Measurements from ENCODE around the gene ITGAD.
A peak's percentile ranks its signal among the peaks of the same experiment; 100 is the strongest.

The ITGAD gene

DNA sequence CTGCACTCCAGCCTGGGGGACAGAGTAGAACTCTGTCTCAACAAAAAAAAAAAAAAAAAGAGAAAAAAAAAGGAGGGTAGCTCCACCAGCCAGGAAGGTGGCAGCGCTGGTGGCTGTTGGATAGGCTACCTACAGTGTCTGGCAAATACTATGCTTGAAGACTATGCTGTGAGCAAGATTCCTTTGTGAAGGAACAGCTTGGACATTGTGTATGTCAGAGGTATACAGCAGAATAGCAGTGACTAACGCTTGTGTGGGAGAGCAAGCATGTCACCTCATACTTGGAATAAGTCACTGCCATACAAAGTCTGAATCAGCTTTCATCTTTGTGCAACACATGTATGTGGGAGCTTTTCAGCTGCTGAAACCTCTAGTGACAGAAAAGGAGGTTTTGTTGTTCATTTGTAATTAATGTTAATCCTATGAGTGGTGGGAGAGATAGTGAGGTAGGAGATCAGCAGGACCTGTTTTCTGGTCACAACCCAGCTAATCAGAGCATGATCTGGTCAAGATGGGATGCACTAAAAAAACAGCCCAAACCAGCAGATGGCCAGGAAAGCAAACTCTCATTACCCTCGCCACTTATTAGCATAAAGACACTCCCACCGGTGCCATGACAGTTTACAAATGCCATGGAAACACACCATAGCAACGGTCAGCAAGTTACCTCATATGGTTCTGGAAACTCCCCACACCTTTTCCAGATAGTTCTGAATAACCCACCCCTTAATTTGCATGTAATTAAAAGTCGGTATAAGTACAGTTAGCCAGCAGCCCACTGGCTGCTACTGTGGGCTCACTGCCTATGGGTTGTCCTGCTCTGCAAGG is 6.8 kb upstream of the ITGAD start:
- H3K9me3 ChIP-seq (ENCODE audit: control insufficient read depth, low read length), result no peaks in the 10 kb centered on the region
- H3K4me1 ChIP-seq (ENCODE audit: control insufficient read depth, insufficient read depth, low read length, poor library complexity, severe bottlenecking), result no peaks in the 10 kb centered on the region
- WGBS, 2 experiments (ENCODE audit: insufficient coverage in 2 of 2), result 65 to 77% methylated on average over 3 to 6 of the region's 6 CpGs
- peak overlapping the region; percentile 45 for H3K27ac ChIP-seq (ENCODE audit: low read depth, low read length, severe bottlenecking)
- H3K4me3 ChIP-seq (ENCODE audit: extremely low read depth, insufficient read depth, low read length, poor library complexity, severe bottlenecking), result no peak overlapping the region
- no peaks in the 10 kb centered on the region for H3K36me3 ChIP-seq (ENCODE audit: control insufficient read depth, insufficient read depth, low read length)

DNA sequence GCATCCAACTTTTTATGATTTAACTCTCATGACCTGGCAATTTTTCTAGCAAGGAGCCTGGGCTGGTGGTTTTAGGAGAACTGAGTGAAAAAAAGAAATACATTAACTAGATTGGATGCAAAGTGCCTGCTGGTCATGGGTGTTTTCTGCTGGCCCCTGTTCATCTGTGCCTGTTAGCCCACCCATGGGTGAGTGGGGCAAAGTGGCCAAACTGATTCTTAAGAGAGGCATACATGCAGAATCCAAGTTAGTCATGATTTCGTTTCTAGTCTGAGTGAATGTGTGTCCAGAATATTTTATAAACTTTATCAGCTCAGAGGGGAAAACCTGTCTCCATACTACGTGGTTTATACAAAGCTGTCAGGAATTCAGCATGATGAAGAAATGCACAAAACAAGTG is 4.6 kb upstream of the ITGAD start:
- Histone ChIP-seq H3K4me1 (ENCODE audit: control insufficient read depth, insufficient read depth, low read length, poor library complexity, severe bottlenecking) (no peaks in the 10 kb centered on the region), H3K9me3 (ENCODE audit: control insufficient read depth, low read length) (no peaks in the 10 kb centered on the region), H3K27ac (ENCODE audit: low read depth, low read length, severe bottlenecking) (no peak overlapping the region), H3K4me3 (ENCODE audit: extremely low read depth, insufficient read depth, low read length, poor library complexity, severe bottlenecking) (no peak overlapping the region), H3K36me3 (ENCODE audit: control insufficient read depth, insufficient read depth, low read length) (no peaks in the 10 kb centered on the region)
- 89 to 100% methylated on average over 1 of the region's 2 CpGs for WGBS, 2 experiments (ENCODE audit: insufficient coverage in 2 of 2)

DNA sequence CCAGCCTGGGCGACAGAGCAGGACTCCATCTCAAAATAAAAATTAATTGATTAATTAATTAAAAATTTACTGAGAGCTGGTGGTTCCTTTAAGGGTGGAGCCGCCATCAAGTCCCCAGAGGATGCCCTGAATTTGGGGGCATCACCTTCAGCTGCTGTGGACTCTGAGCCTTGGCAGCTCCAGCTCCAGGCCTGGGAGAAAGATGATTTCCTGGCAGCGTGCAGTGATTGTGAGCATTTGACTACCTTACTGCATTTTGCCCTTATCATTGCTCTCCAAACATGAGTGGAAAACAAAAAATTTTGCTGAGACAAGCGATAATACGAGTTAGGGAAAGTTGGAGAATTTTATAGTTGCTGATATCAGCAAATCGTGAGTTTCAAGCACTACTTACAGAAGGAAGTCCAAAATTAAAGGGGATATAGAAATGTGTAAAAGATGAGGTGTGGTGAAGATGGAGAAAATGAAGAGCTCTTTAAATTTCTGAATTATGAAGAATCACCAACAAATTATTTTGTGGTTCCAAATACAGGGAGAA is 2.6 kb upstream of the ITGAD start:
- no peaks in the 10 kb centered on the region for H3K9me3 ChIP-seq (ENCODE audit: control insufficient read depth, low read length)
- H3K27ac ChIP-seq (ENCODE audit: low read depth, low read length, severe bottlenecking), result no peak overlapping the region
- H3K4me1 ChIP-seq (ENCODE audit: control insufficient read depth, insufficient read depth, low read length, poor library complexity, severe bottlenecking), result no peaks in the 10 kb centered on the region
- H3K4me3 ChIP-seq (ENCODE audit: extremely low read depth, insufficient read depth, low read length, poor library complexity, severe bottlenecking), result no peak overlapping the region
- no peaks in the 10 kb centered on the region for H3K36me3 ChIP-seq (ENCODE audit: control insufficient read depth, insufficient read depth, low read length)
- WGBS, 2 experiments (ENCODE audit: insufficient coverage in 2 of 2), result 60 to 80% methylated on average over 2 to 4 of the region's 6 CpGs

DNA sequence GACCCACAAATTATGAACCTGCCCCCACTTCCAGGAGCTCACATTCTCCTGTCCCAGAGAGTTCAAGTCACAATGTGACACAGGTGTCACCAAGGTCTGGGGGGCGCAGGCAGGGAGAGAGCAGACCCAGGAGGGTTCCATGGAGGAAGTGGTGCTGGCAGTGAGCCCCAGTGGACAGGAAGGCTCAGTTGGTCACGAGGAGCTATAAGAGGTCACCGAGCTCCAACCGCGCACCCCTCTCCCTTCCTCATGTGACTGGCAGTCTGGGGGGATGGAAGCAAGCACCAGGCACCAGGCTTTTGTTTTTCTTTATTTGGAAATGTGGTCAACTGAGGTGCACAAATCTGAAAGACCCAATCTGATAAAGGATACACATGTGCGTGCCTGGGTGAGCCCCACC is 2.5 kb downstream of the ITGAD start:
- Histone ChIP-seq H3K27ac (ENCODE audit: low read depth, low read length, severe bottlenecking) (no peak overlapping the region), H3K4me3 (ENCODE audit: extremely low read depth, insufficient read depth, low read length, poor library complexity, severe bottlenecking) (no peak overlapping the region), H3K36me3 (ENCODE audit: control insufficient read depth, insufficient read depth, low read length) (no peaks in the 10 kb centered on the region), H3K4me1 (ENCODE audit: control insufficient read depth, insufficient read depth, low read length, poor library complexity, severe bottlenecking) (no peaks in the 10 kb centered on the region), H3K9me3 (ENCODE audit: control insufficient read depth, low read length) (peaks cover 4% of the 10 kb centered on the region)
- 86 to 90% methylated on average over 2 of the region's 6 CpGs for WGBS, 2 experiments (ENCODE audit: insufficient coverage in 2 of 2)

DNA sequence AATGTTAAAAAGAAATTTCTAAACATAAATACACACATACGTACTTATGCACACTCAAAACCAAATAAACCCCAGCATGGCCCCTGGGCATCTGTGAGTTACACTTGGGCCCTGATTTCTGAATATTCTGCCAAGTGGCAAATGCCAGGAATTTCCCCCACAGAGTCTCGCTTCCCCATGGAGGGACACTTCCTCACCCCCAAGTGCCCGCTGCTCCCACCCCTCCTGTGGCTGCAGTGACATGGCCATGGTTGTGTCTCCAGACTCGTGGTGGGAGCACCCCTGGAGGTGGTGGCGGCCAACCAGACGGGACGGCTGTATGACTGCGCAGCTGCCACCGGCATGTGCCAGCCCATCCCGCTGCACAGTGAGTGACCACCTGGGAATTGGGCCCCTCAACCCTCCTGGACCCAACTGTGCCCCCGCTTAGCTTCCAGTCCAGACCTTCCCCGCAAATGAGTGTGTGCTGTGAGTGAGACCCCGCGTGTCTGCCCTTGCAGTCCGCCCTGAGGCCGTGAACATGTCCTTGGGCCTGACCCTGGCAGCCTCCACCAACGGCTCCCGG is 4.0 kb downstream of the ITGAD start:
- no peak overlapping the region for H3K27ac ChIP-seq (ENCODE audit: low read depth, low read length, severe bottlenecking)
- H3K9me3 ChIP-seq (ENCODE audit: control insufficient read depth, low read length), result peaks cover 4% of the 10 kb centered on the region
- no peak overlapping the region for H3K4me3 ChIP-seq (ENCODE audit: extremely low read depth, insufficient read depth, low read length, poor library complexity, severe bottlenecking)
- H3K4me1 ChIP-seq (ENCODE audit: control insufficient read depth, insufficient read depth, low read length, poor library complexity, severe bottlenecking), result no peaks in the 10 kb centered on the region
- 89 to 92% methylated on average over 10 to 13 of the region's 18 CpGs for WGBS, 2 experiments (ENCODE audit: insufficient coverage in 2 of 2)
- no peaks in the 10 kb centered on the region for H3K36me3 ChIP-seq (ENCODE audit: control insufficient read depth, insufficient read depth, low read length)

DNA sequence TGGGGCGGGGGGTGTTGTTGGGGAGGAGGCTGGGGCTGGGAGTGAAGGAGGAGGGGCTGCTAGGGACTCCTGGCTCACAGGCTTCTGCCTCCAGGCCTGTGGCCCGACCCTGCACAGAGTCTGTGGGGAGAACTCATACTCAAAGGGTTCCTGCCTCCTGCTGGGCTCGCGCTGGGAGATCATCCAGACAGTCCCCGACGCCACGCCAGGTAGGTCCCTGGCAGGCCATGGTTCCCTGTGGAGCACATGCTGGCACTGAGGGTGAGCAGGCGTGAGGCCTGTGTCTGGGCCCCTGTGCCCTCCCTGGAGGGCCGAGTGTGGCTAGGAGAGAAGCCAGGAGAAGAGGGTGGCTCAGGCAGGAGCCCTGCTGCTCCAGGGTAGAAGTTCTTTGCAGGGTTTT is 4.6 kb downstream of the ITGAD start:
- WGBS, 2 experiments (ENCODE audit: insufficient coverage in 2 of 2), result 87 to 97% methylated on average over 5 to 8 of the region's 9 CpGs
- H3K27ac ChIP-seq (ENCODE audit: low read depth, low read length, severe bottlenecking), result no peak overlapping the region
- H3K4me3 ChIP-seq (ENCODE audit: extremely low read depth, insufficient read depth, low read length, poor library complexity, severe bottlenecking), result no peak overlapping the region
- no peaks in the 10 kb centered on the region for H3K36me3 ChIP-seq (ENCODE audit: control insufficient read depth, insufficient read depth, low read length)
- no peaks in the 10 kb centered on the region for H3K4me1 ChIP-seq (ENCODE audit: control insufficient read depth, insufficient read depth, low read length, poor library complexity, severe bottlenecking)
- peaks cover 4% of the 10 kb centered on the region for H3K9me3 ChIP-seq (ENCODE audit: control insufficient read depth, low read length)

DNA sequence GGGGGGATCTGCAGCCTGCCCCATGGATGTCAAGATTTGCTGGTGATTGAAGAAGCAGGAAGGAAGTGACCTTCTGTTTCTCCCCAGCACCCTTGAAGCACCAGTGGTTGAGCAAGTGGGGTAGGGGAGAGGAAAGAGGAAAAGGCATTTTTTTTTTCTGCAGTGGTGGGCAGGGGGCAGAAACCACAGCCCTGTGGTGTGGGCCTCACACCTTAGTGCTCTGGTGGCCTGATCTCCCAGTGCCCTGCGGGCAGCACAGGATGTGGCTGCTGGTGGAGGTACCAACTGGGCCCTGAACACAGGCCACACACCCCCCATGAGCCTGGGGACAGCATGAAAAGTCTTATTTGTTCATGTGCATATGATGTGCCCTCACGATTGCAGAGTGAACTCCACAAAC is 7.1 kb downstream of the ITGAD start:
- 79 to 91% methylated on average over 2 of the region's 2 CpGs for WGBS, 2 experiments (ENCODE audit: insufficient coverage in 2 of 2)
- Histone ChIP-seq H3K27ac (ENCODE audit: low read depth, low read length, severe bottlenecking) (no peak overlapping the region), H3K36me3 (ENCODE audit: control insufficient read depth, insufficient read depth, low read length) (no peaks in the 10 kb centered on the region), H3K9me3 (ENCODE audit: control insufficient read depth, low read length) (peaks cover 4% of the 10 kb centered on the region), H3K4me1 (ENCODE audit: control insufficient read depth, insufficient read depth, low read length, poor library complexity, severe bottlenecking) (no peaks in the 10 kb centered on the region), H3K4me3 (ENCODE audit: extremely low read depth, insufficient read depth, low read length, poor library complexity, severe bottlenecking) (no peak overlapping the region)

DNA sequence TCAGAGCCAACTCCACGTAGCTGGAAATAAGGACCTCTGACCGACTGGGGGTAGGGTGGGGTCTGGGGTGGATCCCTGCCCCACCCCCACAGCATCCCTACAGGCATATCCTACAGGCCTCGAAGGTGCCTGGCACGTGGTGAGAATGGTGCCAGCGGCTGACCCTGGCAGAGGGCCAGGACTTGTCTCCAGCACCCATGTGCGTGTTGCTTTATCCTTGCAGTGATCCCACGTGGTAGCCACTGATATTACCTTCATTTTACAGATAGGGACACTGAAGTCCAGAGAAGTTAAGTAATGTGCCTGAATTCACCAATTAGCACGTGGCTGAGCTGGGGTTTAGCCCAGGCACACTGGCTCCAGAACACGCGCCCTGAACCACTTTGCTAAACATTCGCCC is 8.3 kb downstream of the ITGAD start:
- Histone ChIP-seq H3K4me3 (ENCODE audit: extremely low read depth, insufficient read depth, low read length, poor library complexity, severe bottlenecking) (no peak overlapping the region), H3K4me1 (ENCODE audit: control insufficient read depth, insufficient read depth, low read length, poor library complexity, severe bottlenecking) (no peaks in the 10 kb centered on the region), H3K27ac (ENCODE audit: low read depth, low read length, severe bottlenecking) (no peak overlapping the region), H3K36me3 (ENCODE audit: control insufficient read depth, insufficient read depth, low read length) (no peaks in the 10 kb centered on the region), H3K9me3 (ENCODE audit: control insufficient read depth, low read length) (peaks cover 4% of the 10 kb centered on the region)
- WGBS, 2 experiments (ENCODE audit: insufficient coverage in 2 of 2), result 91 to 94% methylated on average over 5 to 8 of the region's 11 CpGs

DNA sequence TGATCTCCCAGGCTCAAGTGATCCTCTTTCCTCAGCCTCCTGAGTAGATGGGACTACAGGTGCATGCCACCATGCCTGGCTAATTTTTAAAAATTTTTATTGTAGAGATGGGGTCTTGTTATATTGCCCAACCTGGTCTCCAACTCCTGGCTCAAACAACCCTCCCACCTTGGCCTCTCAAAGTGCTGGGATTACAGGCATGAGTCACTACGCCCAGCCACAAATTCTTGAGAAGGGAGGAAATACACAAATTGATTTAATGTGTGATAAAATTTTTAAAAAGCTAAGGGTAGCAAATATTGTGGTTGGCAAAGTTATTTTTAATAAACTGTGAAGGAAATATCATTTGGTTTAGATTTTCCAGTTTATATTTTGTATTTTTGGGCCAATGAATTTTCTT is 9.6 kb downstream of the ITGAD start:
- no peaks in the 10 kb centered on the region for H3K36me3 ChIP-seq (ENCODE audit: control insufficient read depth, insufficient read depth, low read length)
- no peaks in the 10 kb centered on the region for H3K4me1 ChIP-seq (ENCODE audit: control insufficient read depth, insufficient read depth, low read length, poor library complexity, severe bottlenecking)
- H3K27ac ChIP-seq (ENCODE audit: low read depth, low read length, severe bottlenecking), result no peak overlapping the region
- H3K4me3 ChIP-seq (ENCODE audit: extremely low read depth, insufficient read depth, low read length, poor library complexity, severe bottlenecking), result no peak overlapping the region
- WGBS, 2 experiments (ENCODE audit: insufficient coverage in 2 of 2), result 80 to 100% methylated on average over 1 of the region's 1 CpG
- peaks cover 4% of the 10 kb centered on the region for H3K9me3 ChIP-seq (ENCODE audit: control insufficient read depth, low read length)

DNA sequence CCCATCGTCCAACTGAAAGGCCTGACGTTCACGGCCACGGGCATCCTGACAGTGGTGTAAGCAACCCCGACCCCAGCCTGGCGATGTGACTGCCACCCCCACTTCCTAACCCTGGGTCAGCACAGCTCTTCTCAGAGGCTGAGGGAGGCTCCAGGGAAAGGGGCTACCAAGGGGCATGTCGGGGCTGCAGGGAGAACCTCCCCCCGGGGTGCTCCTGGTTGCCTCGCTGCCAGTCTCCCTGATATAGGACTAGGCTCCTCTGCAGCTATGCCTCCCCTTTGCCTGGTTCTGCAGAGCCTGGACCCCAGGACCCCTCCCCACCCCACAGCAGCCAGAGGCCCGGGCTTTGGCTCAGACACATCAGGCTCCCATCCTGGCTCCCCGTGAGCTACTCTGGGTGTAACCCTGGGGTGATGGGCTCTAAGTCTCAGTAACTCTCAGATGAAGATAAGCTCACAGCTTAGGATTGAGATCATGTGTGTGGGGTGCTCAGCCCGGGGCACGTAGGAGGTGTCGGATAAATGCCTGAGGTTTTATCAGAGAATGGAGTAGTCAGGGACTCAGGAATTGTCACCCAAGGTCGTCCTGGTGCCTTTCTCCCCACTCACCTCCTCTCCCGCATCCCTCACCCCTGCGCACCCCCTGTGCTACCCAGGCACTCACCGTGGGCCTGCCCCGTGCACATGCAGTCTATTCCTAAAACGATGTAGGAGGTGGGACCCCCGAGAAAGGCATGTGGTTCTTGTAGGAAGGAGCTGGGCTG is 10.6 kb downstream of the ITGAD start:
- Histone ChIP-seq H3K4me1 (ENCODE audit: control insufficient read depth, insufficient read depth, low read length, poor library complexity, severe bottlenecking) (no peaks in the 10 kb centered on the region), H3K4me3 (ENCODE audit: extremely low read depth, insufficient read depth, low read length, poor library complexity, severe bottlenecking) (no peak overlapping the region), H3K36me3 (ENCODE audit: control insufficient read depth, insufficient read depth, low read length) (no peaks in the 10 kb centered on the region), H3K27ac (ENCODE audit: low read depth, low read length, severe bottlenecking) (no peak overlapping the region), H3K9me3 (ENCODE audit: control insufficient read depth, low read length) (peaks cover 4% of the 10 kb centered on the region)
- 89 to 95% methylated on average over 11 to 15 of the region's 21 CpGs for WGBS, 2 experiments (ENCODE audit: insufficient coverage in 2 of 2)
